H9 (cell line): ENCODE results near the gene HLX. TPM values are rescaled to one million over a fixed set of nuclear protein-coding genes. Genes with fewer than 3 reads are reported as not detected.

ENCODE experiments used
- DNase-seq: peaks from one replicate; pipeline ENCODE4 v3.0.0-alpha.2; 2017
- H2AFZ ChIP-seq: one replicate; pipeline ENCODE4 v1.6.1; 2013; ENCODE audit warnings: mild to moderate bottlenecking, low read length, control low read depth, moderate library complexity
- H2AK5ac ChIP-seq: 2 replicates; pipeline ENCODE4 v1.6.1; 2013; ENCODE audit warnings: low read length, control low read depth, mixed read lengths; ENCODE audit not compliant: insufficient read length
- H2BK120ac ChIP-seq: one replicate; pipeline ENCODE4 v1.6.1; 2013; ENCODE audit warnings: low read depth, mild to moderate bottlenecking, low read length, control low read depth, inconsistent platforms; ENCODE audit not compliant: poor library complexity, severe bottlenecking
- H2BK12ac ChIP-seq: 2 replicates; pipeline ENCODE4 v1.6.1; 2013; ENCODE audit warnings: low read length, control low read depth, mixed read lengths, low read depth; ENCODE audit not compliant: insufficient read length
- H2BK15ac ChIP-seq: 2 replicates; pipeline ENCODE4 v1.6.1; 2013; ENCODE audit warnings: low read depth, low read length, control low read depth
- H2BK20ac ChIP-seq: one replicate; pipeline ENCODE4 v1.6.1; 2013; ENCODE audit warnings: low read depth, mild to moderate bottlenecking, low read length, control low read depth, inconsistent platforms; ENCODE audit not compliant: poor library complexity, severe bottlenecking
- H2BK5ac ChIP-seq: 2 replicates; pipeline ENCODE4 v1.6.1; 2013; ENCODE audit warnings: low read length, control low read depth, mixed read lengths; ENCODE audit not compliant: insufficient read length
- H3K14ac ChIP-seq: 2 replicates; pipeline ENCODE4 v1.6.1; 2013; ENCODE audit warnings: low read length, control low read depth; ENCODE audit not compliant: insufficient read depth
- H3K18ac ChIP-seq: 2 replicates; pipeline ENCODE4 v1.6.1; 2013; ENCODE audit warnings: low read depth, mild to moderate bottlenecking, mixed read lengths, low read length, control low read depth; ENCODE audit not compliant: insufficient read length
- H3K23ac ChIP-seq: 2 replicates; pipeline ENCODE4 v1.6.1; 2013; ENCODE audit warnings: low read length, control low read depth, mixed read lengths, low read depth; ENCODE audit not compliant: insufficient read length
- H3K23me2 ChIP-seq: 2 replicates; pipeline ENCODE4 v1.6.1; 2013; ENCODE audit warnings: low read depth, mild to moderate bottlenecking, mixed read lengths, low read length, control low read depth; ENCODE audit not compliant: insufficient read length, poor library complexity, severe bottlenecking
- H3K27ac ChIP-seq: 2 replicates; pipeline ENCODE4 v1.5.1; 2013; ENCODE audit warnings: low read length, control low read depth, mixed read lengths, low read depth; ENCODE audit not compliant: insufficient read length
- H3K27me3 ChIP-seq: 2 replicates; pipeline ENCODE4 v1.6.1; 2013; ENCODE audit warnings: low read length, control low read depth, inconsistent platforms; ENCODE audit not compliant: insufficient read depth
- H3K4ac ChIP-seq: 2 replicates; pipeline ENCODE4 v1.6.1; 2013; ENCODE audit warnings: low read depth, mild to moderate bottlenecking, control low read depth, inconsistent platforms, low read length, moderate library complexity
- H3K4me1 ChIP-seq: 2 replicates; pipeline ENCODE4 v1.6.1; 2013; ENCODE audit warnings: low read length, control low read depth, inconsistent platforms; ENCODE audit not compliant: insufficient read depth
- H3K4me2 ChIP-seq: 2 replicates; pipeline ENCODE4 v1.6.1; 2013; ENCODE audit warnings: low read length, control low read depth, mixed read lengths; ENCODE audit not compliant: insufficient read length, insufficient read depth
- H3K56ac ChIP-seq: 2 replicates; pipeline ENCODE4 v1.6.1; 2013; ENCODE audit warnings: low read depth, mild to moderate bottlenecking, mixed read lengths, low read length, control low read depth; ENCODE audit not compliant: insufficient read length
- H3K79me1 ChIP-seq: 2 replicates; pipeline ENCODE4 v1.6.1; 2013; ENCODE audit warnings: low read depth, mild to moderate bottlenecking, moderate library complexity, low read length, control low read depth, inconsistent platforms; ENCODE audit not compliant: insufficient read depth, poor library complexity, severe bottlenecking
- H3K79me2 ChIP-seq: 2 replicates; pipeline ENCODE4 v1.6.1; 2013; ENCODE audit warnings: low read length, control low read depth, inconsistent platforms; ENCODE audit not compliant: insufficient read depth
- H3K9ac ChIP-seq: 2 replicates; pipeline ENCODE4 v1.6.1; 2013; ENCODE audit warnings: low read length, control low read depth, mixed read lengths; ENCODE audit not compliant: insufficient read length; ENCODE audit errors: extremely low read depth
- H3K9me3 ChIP-seq: one replicate; pipeline ENCODE4 v1.6.1; 2013; ENCODE audit warnings: low read depth, low read length, inconsistent platforms; ENCODE audit not compliant: control insufficient read depth
- H3T11ph ChIP-seq: one replicate; pipeline ENCODE4 v1.6.1; 2013; ENCODE audit warnings: mild to moderate bottlenecking, low read length, control low read depth, inconsistent platforms
- H4K20me1 ChIP-seq: one replicate; pipeline ENCODE4 v1.6.1; 2013; ENCODE audit not compliant: control insufficient read depth, insufficient read length, insufficient read depth
- H4K5ac ChIP-seq: 2 replicates; pipeline ENCODE4 v1.6.1; 2013; ENCODE audit warnings: low read depth, mild to moderate bottlenecking, mixed read lengths, low read length, control low read depth; ENCODE audit not compliant: insufficient read length
- H4K8ac ChIP-seq: replicated peaks from 2 replicates; pipeline ENCODE4 v1.6.1; 2013; ENCODE audit warnings: low read length, control low read depth, mixed read lengths, low read depth; ENCODE audit not compliant: insufficient read length
- H4K91ac ChIP-seq: 2 replicates; pipeline ENCODE4 v1.6.1; 2013; ENCODE audit warnings: low read depth, mild to moderate bottlenecking, moderate library complexity, mixed read lengths, low read length, control low read depth; ENCODE audit not compliant: insufficient read length
- H3K27ac Mint-ChIP-seq, 3 experiments: 2 replicates in 2 of 3; 3 replicates in 1 of 3; pipeline ENCODE4 v1.8.0; 2020 to 2021; ENCODE audit warnings: mixed read lengths in 3 of 3, mild to moderate bottlenecking in 1 of 3, moderate library complexity in 1 of 3
- H3K27me3 Mint-ChIP-seq: 2 replicates; pipeline ENCODE4 v1.8.0; 2021; ENCODE audit warnings: low read depth, mild to moderate bottlenecking, moderate library complexity, mixed read lengths
- H3K36me3 Mint-ChIP-seq, 3 experiments: 2 replicates in 2 of 3; 3 replicates in 1 of 3; pipeline ENCODE4 v1.8.0; 2020 to 2021; ENCODE audit warnings: low read depth in 3 of 3, mixed read lengths in 3 of 3; ENCODE audit not compliant: insufficient read depth in 1 of 3
- H3K4me1 Mint-ChIP-seq, 2 experiments: 2 replicates each; pipeline ENCODE4 v1.8.0; 2020; ENCODE audit warnings: mixed read lengths in 2 of 2
- H3K4me3 Mint-ChIP-seq, 2 experiments: 2 replicates in 1 of 2; 3 replicates in 1 of 2; pipeline ENCODE4 v1.8.0; 2020 to 2021; ENCODE audit warnings: mild to moderate bottlenecking in 2 of 2, mixed read lengths in 2 of 2, moderate library complexity in 1 of 2
- H3K9me3 Mint-ChIP-seq, 2 experiments: 2 replicates in 1 of 2; 3 replicates in 1 of 2; pipeline ENCODE4 v1.8.0; 2020; ENCODE audit warnings: mild to moderate bottlenecking in 2 of 2, mixed read lengths in 2 of 2, moderate library complexity in 1 of 2
- CTCF ChIP-seq: fragments of 200-600 bp; sonication (generic); conservative IDR thresholded peaks from 3 replicates; pipeline ENCODE4 v1.8.0; 2021; ENCODE audit warnings: antibody characterized with exemption, mild to moderate bottlenecking
- WGBS: extraction: QIAGEN DNeasy Blood & Tissue Kit; methylation state at CpG from one replicate; pipeline ENCODE4 v1.1.7; 2013; ENCODE audit warnings: missing lambda C conversion rate, low lambda C conversion rate, mixed read lengths; ENCODE audit not compliant: insufficient read length; ENCODE audit errors: extremely low coverage; 5-methylcytosine and 5-hydroxymethylcytosine counted together
- total RNA-seq: library from RNA; stranded (reverse); gene quantifications from 2 replicates; pipeline ENCODE4 v1.2.1, GENCODE V29; 2021

HLX gene
- total RNA-seq, 1 experiment from 2014 or later, result 0.37 TPM

GRCh38 chr1:220834155-220834870 lies 44.9 kb upstream of the HLX start:
- Mint-ChIP-seq H3K4me3 (no peak overlapping the region), H3K27ac (no peak overlapping the region), H3K4me1 (no peaks in the 10 kb centered on the region), H3K27me3 (no peaks in the 10 kb centered on the region), H3K36me3 (no peaks in the 10 kb centered on the region), H3K9me3 (no peaks in the 10 kb centered on the region)
- no peaks in the 10 kb centered on the region for H3K27me3 ChIP-seq
- no peak overlapping the region for H4K5ac ChIP-seq
- H2BK12ac ChIP-seq, result no peak overlapping the region
- H3K79me2 ChIP-seq, result no peaks in the 10 kb centered on the region
- no peak overlapping the region for H3K18ac ChIP-seq
- no peak overlapping the region for H3K23ac ChIP-seq
- no peak overlapping the region for H2AFZ ChIP-seq
- no peaks in the 10 kb centered on the region for H3K9me3 ChIP-seq
- no peaks in the 10 kb centered on the region for H3K79me1 ChIP-seq
- H3K9ac ChIP-seq, result no peak overlapping the region
- H3K14ac ChIP-seq, result no peak overlapping the region
- no peak overlapping the region for H3K4me2 ChIP-seq
- H2BK20ac ChIP-seq, result no peak overlapping the region
- no peaks in the 10 kb centered on the region for H3K23me2 ChIP-seq
- H2BK5ac ChIP-seq, result no peak overlapping the region
- H3T11ph ChIP-seq, result no peak overlapping the region
- no peak for DNase-seq
- H3K27ac ChIP-seq, result no peak overlapping the region
- no peak for TF ChIP-seq CTCF
- H4K8ac ChIP-seq, result no peak overlapping the region
- no peak overlapping the region for H2AK5ac ChIP-seq
- no peak overlapping the region for H3K4ac ChIP-seq
- H4K20me1 ChIP-seq, result peaks cover 2% of the 10 kb centered on the region
- H2BK120ac ChIP-seq, result no peak overlapping the region
- no peak overlapping the region for H4K91ac ChIP-seq
- H3K4me1 ChIP-seq, result no peaks in the 10 kb centered on the region
- WGBS, result no CpG with 5 or more reads among the region's 4 CpGs
- H2BK15ac ChIP-seq, result no peak overlapping the region
- H3K56ac ChIP-seq, result no peak overlapping the region
